ENCODE measurements around the gene USP12. TPM values are rescaled to one million over a fixed set of nuclear protein-coding genes. Genes with fewer than 3 reads are reported as not detected.
"Not testable (repeated sequence)": the region's sequence is repeated elsewhere in the genome, so short reads cannot be mapped to it uniquely, and the experiment has no call there.

The USP12 gene
- total RNA-seq, 1 donor from 2014 or later: 19.1 TPM

GRCh38 chr13:27147530-27148170, 24.0 kb downstream of the USP12 start:
- DNase-seq (ENCODE audit: extremely low spot score, unreplicated experiment): no peak
- H3K4me3 Mint-ChIP-seq: no peak overlapping the region
- TF ChIP-seq, protein P1, sequence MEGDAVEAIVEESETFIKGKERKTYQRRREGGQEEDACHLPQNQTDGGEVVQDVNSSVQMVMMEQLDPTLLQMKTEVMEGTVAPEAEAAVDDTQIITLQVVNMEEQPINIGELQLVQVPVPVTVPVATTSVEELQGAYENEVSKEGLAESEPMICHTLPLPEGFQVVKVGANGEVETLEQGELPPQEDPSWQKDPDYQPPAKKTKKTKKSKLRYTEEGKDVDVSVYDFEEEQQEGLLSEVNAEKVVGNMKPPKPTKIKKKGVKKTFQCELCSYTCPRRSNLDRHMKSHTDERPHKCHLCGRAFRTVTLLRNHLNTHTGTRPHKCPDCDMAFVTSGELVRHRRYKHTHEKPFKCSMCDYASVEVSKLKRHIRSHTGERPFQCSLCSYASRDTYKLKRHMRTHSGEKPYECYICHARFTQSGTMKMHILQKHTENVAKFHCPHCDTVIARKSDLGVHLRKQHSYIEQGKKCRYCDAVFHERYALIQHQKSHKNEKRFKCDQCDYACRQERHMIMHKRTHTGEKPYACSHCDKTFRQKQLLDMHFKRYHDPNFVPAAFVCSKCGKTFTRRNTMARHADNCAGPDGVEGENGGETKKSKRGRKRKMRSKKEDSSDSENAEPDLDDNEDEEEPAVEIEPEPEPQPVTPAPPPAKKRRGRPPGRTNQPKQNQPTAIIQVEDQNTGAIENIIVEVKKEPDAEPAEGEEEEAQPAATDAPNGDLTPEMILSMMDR (conservative IDR thresholded peaks at IDR 0.05): no peak
- H3K27ac Mint-ChIP-seq: no peak overlapping the region
- no peaks in the 10 kb centered on the region for H3K27me3 Mint-ChIP-seq
- no peaks in the 10 kb centered on the region for H3K4me1 Mint-ChIP-seq (ENCODE audit: unreplicated experiment)
- H3K9me3 Mint-ChIP-seq: peaks cover 17% of the 10 kb centered on the region
- H3K36me3 Mint-ChIP-seq: peaks cover 22% of the 10 kb centered on the region

GRCh38 chr13:27141746-27142145, 29.9 kb downstream of the USP12 start:
- no peaks in the 10 kb centered on the region for H3K27me3 Mint-ChIP-seq
- H3K36me3 Mint-ChIP-seq: peaks cover 17% of the 10 kb centered on the region
- DNase-seq (ENCODE audit: extremely low spot score, unreplicated experiment): no peak
- peaks cover 10% of the 10 kb centered on the region for H3K9me3 Mint-ChIP-seq
- no peak overlapping the region for H3K4me3 Mint-ChIP-seq
- TF ChIP-seq, protein P1 (conservative IDR thresholded peaks at IDR 0.05): no peak
- no peak overlapping the region for H3K27ac Mint-ChIP-seq
- peaks cover 5% of the 10 kb centered on the region for H3K4me1 Mint-ChIP-seq (ENCODE audit: unreplicated experiment)

GRCh38 chr13:27141159-27141558, 30.5 kb downstream of the USP12 start:
- not testable (repeated sequence) for H3K27ac Mint-ChIP-seq; H3K4me3 Mint-ChIP-seq; DNase-seq (ENCODE audit: extremely low spot score, unreplicated experiment); H3K27me3 Mint-ChIP-seq; H3K4me1 Mint-ChIP-seq (ENCODE audit: unreplicated experiment)
- Mint-ChIP-seq H3K9me3 (peaks cover 10% of the 10 kb centered on the region), H3K36me3 (peaks cover 17% of the 10 kb centered on the region)

DNA sequence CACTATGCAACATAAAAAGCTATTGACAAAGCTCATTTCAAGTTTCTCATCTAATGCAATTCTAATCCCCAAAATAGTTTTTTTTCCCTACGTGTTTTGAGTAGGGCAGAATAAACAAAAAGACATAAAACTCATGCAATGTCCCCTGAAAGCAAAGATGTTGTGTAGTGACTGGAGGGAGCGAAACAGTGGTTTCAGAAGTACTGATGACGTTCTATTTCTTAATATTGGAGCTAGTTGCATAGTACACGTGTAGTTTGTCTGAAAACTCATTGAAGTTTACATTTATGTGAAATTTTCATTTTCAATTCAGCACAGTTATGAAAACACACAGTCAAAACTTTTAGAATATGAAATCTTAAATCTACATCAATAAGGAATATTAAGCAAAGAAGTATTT, 31.6 kb downstream of the USP12 start:
- Mint-ChIP-seq H3K9me3 (peaks cover 10% of the 10 kb centered on the region), H3K36me3 (peaks cover 17% of the 10 kb centered on the region), H3K4me1 (ENCODE audit: unreplicated experiment) (peaks cover 9% of the 10 kb centered on the region), H3K4me3 (no peak overlapping the region), H3K27me3 (no peaks in the 10 kb centered on the region), H3K27ac (no peak overlapping the region)
- TF ChIP-seq, protein P1 (conservative IDR thresholded peaks at IDR 0.05): no peak
- DNase-seq (ENCODE audit: extremely low spot score, unreplicated experiment): no peak

- no peak for DNase-seq (ENCODE audit: extremely low spot score, unreplicated experiment)
- Mint-ChIP-seq H3K4me1 (ENCODE audit: unreplicated experiment) (peaks cover 9% of the 10 kb centered on the region), H3K4me3 (no peak overlapping the region), H3K27me3 (no peaks in the 10 kb centered on the region), H3K9me3 (peaks cover 10% of the 10 kb centered on the region), H3K27ac (no peak overlapping the region), H3K36me3 (peaks cover 17% of the 10 kb centered on the region)
- TF ChIP-seq, protein P1 (conservative IDR thresholded peaks at IDR 0.05): no peak
Measured at GRCh38 chr13:27139565-27139964, 32.0 kb downstream of the USP12 start.

GRCh38 chr13:27138457-27139093, 33.0 kb downstream of the USP12 start:
- Mint-ChIP-seq H3K4me1 (ENCODE audit: unreplicated experiment) (peaks cover 9% of the 10 kb centered on the region), H3K27me3 (no peaks in the 10 kb centered on the region), H3K36me3 (peaks cover 15% of the 10 kb centered on the region), H3K4me3 (no peak overlapping the region), H3K27ac (no peak overlapping the region), H3K9me3 (peaks cover 9% of the 10 kb centered on the region)
- no peak for DNase-seq (ENCODE audit: extremely low spot score, unreplicated experiment)
- TF ChIP-seq, protein P1 (conservative IDR thresholded peaks at IDR 0.05): no peak
